Right atrium auricular region (tissue), 2 donors: ENCODE results near the gene ARGFX. TPM values are rescaled to one million over a fixed set of nuclear protein-coding genes. Genes with fewer than 3 reads are reported as not detected.
"Not testable (repeated sequence)": the region's sequence is repeated elsewhere in the genome, so short reads cannot be mapped to it uniquely, and the experiment has no call there.

Experiments used
- DNase-seq: peaks from one replicate; pipeline ENCODE4 v3.0.0-alpha.2; 2019; ENCODE audit warnings: low spot score
- H3K27ac ChIP-seq, 2 donors: fragments of 200-600 bp; sonication (generic); 1 replicate in 1 of 2; 2 replicates in 1 of 2; pipeline ENCODE4 v1.5.1; 2016 to 2019
- H3K27me3 ChIP-seq, 2 donors: fragments of 200-600 bp; sonication (generic); one replicate each; pipeline versions ENCODE4 v1.5.1 to v1.6.0; 2017 to 2019
- H3K36me3 ChIP-seq: fragments of 200-600 bp; sonication (generic); one replicate; pipeline ENCODE4 v1.5.1; 2016
- H3K4me1 ChIP-seq, 2 donors: fragments of 200-600 bp; sonication (generic); one replicate each; pipeline versions ENCODE4 v1.5.1 to v1.6.0; 2017 to 2019
- H3K4me3 ChIP-seq, 2 donors: fragments of 200-600 bp; sonication (generic); 1 replicate in 1 of 2; 2 replicates in 1 of 2; pipeline ENCODE4 v1.5.1; 2017 to 2019; ENCODE audit warnings: mild to moderate bottlenecking in 1 of 2, moderate library complexity in 1 of 2
- H3K9me3 ChIP-seq, 2 donors: fragments of 200-600 bp; sonication (generic); one replicate each; pipeline ENCODE4 v1.5.1; 2019
- total RNA-seq, 2 donors: library from RNA; depleted of rRNA; stranded (reverse); fragments of >200 nt; gene quantifications; one replicate each; pipeline ENCODE4 v1.1.0, GENCODE V29; 2016
- TF ChIP-seq, protein P1 (sequence below), 2 donors: fragments of 200-600 bp; sonication (generic); IDR thresholded peaks; one replicate each; pipeline ENCODE4 v1.5.1; 2019; ENCODE audit warnings: antibody characterized with exemption in 2 of 2

The ARGFX gene
- total RNA-seq, 2 donors from 2014 or later: not detected

DNA sequence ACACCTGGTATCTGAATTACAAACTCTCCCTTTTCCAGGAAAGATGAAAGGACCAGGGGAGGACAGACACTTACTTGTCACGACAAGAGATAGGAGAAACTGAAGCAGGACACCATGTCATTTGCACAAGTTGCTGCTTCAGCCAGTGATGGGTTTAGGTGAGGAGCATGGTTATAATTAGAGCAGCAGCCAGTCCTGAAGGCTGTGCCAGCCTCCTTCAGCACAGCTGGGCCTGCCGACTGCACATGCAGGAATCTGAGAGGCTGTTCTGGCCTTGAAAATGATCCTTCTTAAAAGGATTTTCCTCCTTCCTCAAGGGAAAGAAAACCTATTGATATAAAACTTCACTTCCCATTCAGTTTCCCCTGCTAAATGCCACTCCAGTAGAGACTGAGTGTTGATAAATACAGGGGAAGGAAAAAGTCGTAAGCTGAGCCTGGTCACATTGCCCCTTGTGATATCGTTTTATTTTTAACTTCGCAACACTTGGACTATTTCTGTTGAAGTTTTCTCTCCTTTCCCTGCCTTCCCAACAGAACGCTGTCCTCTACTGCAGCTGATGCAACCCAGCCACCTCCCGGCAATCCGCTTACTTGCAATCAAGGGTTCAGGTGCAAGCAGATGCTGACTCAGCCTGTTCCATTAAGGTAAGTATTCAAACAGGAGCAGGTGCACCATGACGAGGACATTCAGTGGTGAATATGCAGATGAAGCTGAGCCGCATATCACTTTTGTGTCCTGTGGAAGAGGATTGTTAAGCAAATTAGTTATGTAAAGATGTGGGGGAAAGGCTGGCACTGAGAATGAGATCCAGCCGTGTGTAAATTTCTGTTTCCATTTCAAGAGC, 25.3 kb downstream of the ARGFX start, which contains the start of gene FBXO40:
Gene FBXO40 (plus strand): TSS at position 524 of the 847 bp plus-strand sequence. CDS start 27,197 bp downstream, outside the sequence.
- DNase-seq: no peak
- no peaks in the 10 kb centered on the region for H3K27me3 ChIP-seq
- H3K36me3 ChIP-seq: no peaks in the 10 kb centered on the region
- TF ChIP-seq, protein P1, sequence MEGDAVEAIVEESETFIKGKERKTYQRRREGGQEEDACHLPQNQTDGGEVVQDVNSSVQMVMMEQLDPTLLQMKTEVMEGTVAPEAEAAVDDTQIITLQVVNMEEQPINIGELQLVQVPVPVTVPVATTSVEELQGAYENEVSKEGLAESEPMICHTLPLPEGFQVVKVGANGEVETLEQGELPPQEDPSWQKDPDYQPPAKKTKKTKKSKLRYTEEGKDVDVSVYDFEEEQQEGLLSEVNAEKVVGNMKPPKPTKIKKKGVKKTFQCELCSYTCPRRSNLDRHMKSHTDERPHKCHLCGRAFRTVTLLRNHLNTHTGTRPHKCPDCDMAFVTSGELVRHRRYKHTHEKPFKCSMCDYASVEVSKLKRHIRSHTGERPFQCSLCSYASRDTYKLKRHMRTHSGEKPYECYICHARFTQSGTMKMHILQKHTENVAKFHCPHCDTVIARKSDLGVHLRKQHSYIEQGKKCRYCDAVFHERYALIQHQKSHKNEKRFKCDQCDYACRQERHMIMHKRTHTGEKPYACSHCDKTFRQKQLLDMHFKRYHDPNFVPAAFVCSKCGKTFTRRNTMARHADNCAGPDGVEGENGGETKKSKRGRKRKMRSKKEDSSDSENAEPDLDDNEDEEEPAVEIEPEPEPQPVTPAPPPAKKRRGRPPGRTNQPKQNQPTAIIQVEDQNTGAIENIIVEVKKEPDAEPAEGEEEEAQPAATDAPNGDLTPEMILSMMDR (IDR thresholded peaks at IDR 0.05): peak in 1 of 2 donors; percentile 44
- peak within 1 kb of the TSS; percentile 48 to 51 for H3K4me3 ChIP-seq
- peaks cover 0 to 4% of the 10 kb centered on the region in 2 donors for H3K4me1 ChIP-seq
- peak within 1 kb of the TSS; percentile 84 to 91 for H3K27ac ChIP-seq
- H3K9me3 ChIP-seq: no peaks in the 10 kb centered on the region

DNA sequence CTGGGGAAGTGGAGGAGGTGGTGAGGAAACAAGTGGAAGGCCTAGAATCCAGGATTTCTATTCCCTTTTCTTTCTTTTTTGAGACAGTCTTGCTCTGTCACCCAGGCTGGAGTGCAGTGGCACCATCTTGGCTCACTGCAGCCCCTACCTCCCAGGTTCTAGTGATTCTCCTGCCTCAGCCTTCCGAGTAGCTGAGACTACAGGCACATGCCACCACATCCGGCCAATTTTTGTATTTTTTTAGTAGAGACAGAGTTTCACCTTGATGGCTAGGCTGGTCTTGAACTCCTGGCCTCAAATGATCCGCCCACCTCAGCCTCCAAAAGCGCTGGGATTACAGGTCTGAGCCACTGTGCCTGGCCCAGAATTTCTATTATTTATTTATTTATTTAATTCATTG, 26.1 kb downstream of the ARGFX start:
- not testable (repeated sequence) for H3K36me3 ChIP-seq, DNase-seq, H3K9me3 ChIP-seq, H3K27me3 ChIP-seq, H3K4me1 ChIP-seq
- Histone ChIP-seq H3K27ac (peak overlapping the region; percentile 84 to 91), H3K4me3 (peak overlapping the region; percentile 48 to 51)

DNA sequence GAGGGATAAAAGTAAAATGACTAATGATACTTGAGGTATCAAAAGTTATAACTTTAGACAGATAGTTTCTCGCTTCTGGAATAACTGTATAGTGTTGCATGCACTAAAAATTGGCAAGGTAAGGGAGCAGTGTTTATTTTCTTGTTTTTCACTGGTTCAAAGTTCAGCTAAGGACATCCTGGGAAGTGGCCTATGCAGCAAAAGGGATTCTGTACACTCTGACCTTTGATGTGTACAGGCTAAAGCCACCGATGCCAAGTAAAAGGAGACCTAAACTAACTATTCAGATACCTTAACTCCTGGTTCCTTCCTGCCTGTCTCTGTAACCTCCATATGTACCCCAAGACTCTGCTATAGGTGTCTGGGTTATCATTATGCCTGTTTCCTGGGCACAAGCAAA, 27.1 kb downstream of the ARGFX start:
- no peaks in the 10 kb centered on the region for H3K36me3 ChIP-seq
- H3K27me3 ChIP-seq: no peaks in the 10 kb centered on the region
- H3K4me3 ChIP-seq: peak overlapping the region; percentile 48 to 51
- H3K4me1 ChIP-seq: peaks cover 0 to 6% of the 10 kb centered on the region in 2 donors
- H3K27ac ChIP-seq: peak overlapping the region; percentile 84 to 91
- TF ChIP-seq, protein P1 (IDR thresholded peaks at IDR 0.05): no peak
- DNase-seq: no peak
- no peaks in the 10 kb centered on the region for H3K9me3 ChIP-seq

DNA sequence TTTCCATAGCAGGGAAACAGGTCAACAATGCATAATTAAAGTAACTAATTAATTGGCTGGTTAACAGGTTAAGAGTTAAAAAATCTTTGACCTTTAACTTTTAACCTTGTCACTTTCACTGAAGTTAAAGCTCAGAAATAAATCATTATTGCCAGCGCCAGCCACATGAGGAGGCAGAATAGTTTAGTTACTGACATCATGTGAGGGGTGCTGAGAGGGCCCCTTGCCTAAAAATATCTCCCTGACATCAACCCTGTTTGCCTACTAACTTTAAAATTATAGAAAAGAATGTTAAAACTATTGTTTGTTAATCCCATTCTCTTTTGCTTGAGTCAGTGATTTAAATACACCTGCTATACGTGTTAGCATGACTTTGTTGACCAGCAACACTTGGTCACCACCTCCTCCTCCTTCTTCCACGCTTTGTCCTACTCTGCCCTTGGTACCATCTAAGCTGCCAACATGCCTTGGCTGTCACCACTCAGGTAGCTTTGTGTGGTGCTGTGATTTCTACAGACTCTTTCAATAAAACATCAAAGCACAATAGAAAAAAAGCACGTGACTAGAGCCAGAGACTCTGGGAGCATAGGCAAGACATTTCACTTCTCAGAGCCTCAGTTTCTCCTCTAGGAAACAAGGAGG, 28.1 kb downstream of the ARGFX start:
- Histone ChIP-seq H3K9me3 (no peaks in the 10 kb centered on the region), H3K27me3 (no peaks in the 10 kb centered on the region), H3K4me1 (peaks cover 0 to 12% of the 10 kb centered on the region in 2 donors), H3K36me3 (no peaks in the 10 kb centered on the region), H3K27ac (peak overlapping the region; percentile 84 to 91), H3K4me3 (peak overlapping the region in 1 of 2 donors; percentile 48)
- DNase-seq: no peak
- TF ChIP-seq, protein P1 (IDR thresholded peaks at IDR 0.05): no peak

DNA sequence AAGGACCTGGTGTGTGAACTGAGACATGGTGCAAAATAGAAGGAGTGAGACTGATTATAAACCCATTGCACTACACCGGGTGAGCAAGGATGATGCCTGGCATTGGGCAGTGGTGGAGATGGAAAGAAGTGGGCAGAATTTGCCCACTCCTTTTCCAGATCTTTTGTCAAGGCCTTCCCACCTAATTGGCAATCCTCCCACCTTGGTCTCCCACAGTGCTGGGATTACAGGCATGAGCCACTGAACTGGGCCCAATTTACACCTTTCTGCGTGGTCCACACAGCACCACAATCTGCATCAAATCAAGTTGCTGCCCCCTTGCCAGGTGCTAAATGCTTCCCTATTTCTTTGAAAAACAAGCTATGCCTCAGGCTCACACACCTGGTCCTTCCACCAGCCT, 30.8 kb downstream of the ARGFX start:
- TF ChIP-seq, protein P1 (IDR thresholded peaks at IDR 0.05): no peak
- H3K27me3 ChIP-seq: no peaks in the 10 kb centered on the region
- no peaks in the 10 kb centered on the region for H3K36me3 ChIP-seq
- DNase-seq: no peak
- peak overlapping the region; percentile 8 to 91 for H3K27ac ChIP-seq
- H3K4me1 ChIP-seq: peaks cover 0 to 39% of the 10 kb centered on the region in 2 donors
- no peaks in the 10 kb centered on the region for H3K9me3 ChIP-seq
- H3K4me3 ChIP-seq: no peak overlapping the region

DNA sequence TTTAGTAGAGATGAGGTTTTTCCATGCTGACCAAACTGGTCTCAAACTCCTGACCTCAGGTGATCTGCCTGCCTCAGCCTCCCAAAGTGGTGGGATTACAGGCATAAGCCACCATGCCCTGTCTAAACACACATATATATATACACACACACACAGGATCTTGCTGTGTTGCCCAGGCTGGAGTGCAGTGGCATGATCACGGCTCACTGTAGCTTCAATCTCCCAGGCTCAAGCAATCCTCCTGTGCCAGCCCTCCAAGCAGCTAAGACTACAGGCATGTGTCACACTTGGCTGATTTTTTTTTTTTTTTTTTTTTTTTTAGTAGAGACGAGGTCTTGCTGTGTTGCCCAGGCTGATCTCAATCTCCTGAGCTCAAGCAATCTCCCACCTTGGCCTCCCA, 32.2 kb downstream of the ARGFX start:
- H3K4me1 ChIP-seq: peaks cover 0 to 45% of the 10 kb centered on the region in 2 donors
- DNase-seq, H3K9me3 ChIP-seq, H3K36me3 ChIP-seq, H3K27me3 ChIP-seq, H3K4me3 ChIP-seq: not testable (repeated sequence)
- H3K27ac ChIP-seq: peak overlapping the region; percentile 79 to 91
